K562 (cell line): Measurements from ENCODE around the gene EMC1. TPM values are rescaled to one million over a fixed set of nuclear protein-coding genes. Genes with fewer than 3 reads are reported as not detected.

ENCODE experiments used
- CBX1 ChIP-seq: sonication (generic); IDR thresholded peaks from 2 replicates; pipeline ENCODE4 v1.6.1; 2016; ENCODE audit warnings: antibody characterized with exemption, low read depth, mild to moderate bottlenecking
- POLR2G ChIP-seq: fragments of 200-400 bp; formaldehyde crosslinking; IDR thresholded peaks from 2 replicates; pipeline ENCODE4 v1.6.1; 2017; ENCODE audit warnings: low read depth, mild to moderate bottlenecking, antibody characterized with exemption, low read length, moderate library complexity
- RNF2 ChIP-seq: sonication (generic); IDR thresholded peaks from 2 replicates; pipeline ENCODE4 v1.6.1; 2016
- TAF1 ChIP-seq: IDR thresholded peaks from 2 replicates; pipeline ENCODE4 v1.6.1; 2011; ENCODE audit warnings: mild to moderate bottlenecking, low read length, moderate library complexity; ENCODE audit not compliant: insufficient read depth, control insufficient read depth, severe bottlenecking; ENCODE audit errors: extremely low read depth
- ZSCAN29 ChIP-seq: fragments of 450-650 bp; IDR thresholded peaks from 2 replicates; pipeline ENCODE4 v1.6.1; 2017
- polyA plus RNA-seq, 8 experiments: library from polyadenylated mRNA; depleted of rRNA in 4 of 8; stranded (reverse) in 5 of 8; unstranded in 3 of 8; fragments of >200 nt; fragmentation: Nextera tagmentation in 2 of 8; fragmentation: Illumina TruSeq in 1 of 8; extraction: Ambion mirVana in 2 of 8; extraction: Trizol in 1 of 8; gene quantifications; 2 replicates each; pipeline versions ENCODE4 v1.2.1 to v1.2.3, GENCODE V29; 2011 to 2014; ENCODE audit warnings: inconsistent platforms in 1 of 8, missing spikeins in 1 of 8
- total RNA-seq, 7 experiments: library from RNA; depleted of rRNA in 6 of 7; stranded (reverse); fragments of >200 nt in 6 of 7; fragmentation: Illumina TruSeq in 2 of 7; extraction: Trizol in 2 of 7; gene quantifications; 2 replicates each; pipeline versions ENCODE4 v1.2.1 to v1.2.3, GENCODE V29; 2011 to 2021; ENCODE audit warnings: low replicate concordance in 1 of 7
- TF ChIP-seq, protein P1 (sequence below): fragments of 450-650 bp; IDR thresholded peaks from 2 replicates; pipeline ENCODE4 v1.7.0; 2016; ENCODE audit warnings: borderline replicate concordance
- TF ChIP-seq, protein P2 (sequence below), 2 experiments: fragments of 450-650 bp; IDR thresholded peaks; 2 replicates each; pipeline ENCODE4 v1.6.1; 2018; ENCODE audit warnings: mild to moderate bottlenecking in 2 of 2, low read depth in 1 of 2; ENCODE audit not compliant: partially characterized antibody in 2 of 2

EMC1 gene
- total and polyA plus RNA-seq, 9 of the 15 experiments (the other 6 are each of a cell fraction or from before 2014, with no cell fraction given), result 17.8 to 88.2 (median 37.4) TPM

DNA sequence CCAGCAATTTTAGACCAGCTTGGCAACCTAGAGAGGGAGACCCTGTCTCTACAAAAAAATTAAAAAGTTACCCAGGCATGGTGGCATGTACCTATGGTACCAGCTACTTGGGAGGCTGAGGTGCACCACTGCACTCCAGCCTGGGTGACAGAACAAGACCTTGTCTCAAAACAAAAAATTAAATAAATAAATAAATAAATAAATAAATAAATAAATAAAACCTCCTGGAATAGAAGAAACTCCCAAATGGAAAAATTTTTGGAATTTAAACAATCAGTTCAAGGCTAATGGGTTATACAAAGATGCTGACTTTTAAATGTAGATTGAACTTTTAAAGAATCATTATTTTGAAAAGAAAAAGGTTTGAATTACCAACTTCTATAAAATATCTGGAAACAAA is 63.5 kb downstream of the EMC1 start (continued):
- TF ChIP-seq, protein P1, sequence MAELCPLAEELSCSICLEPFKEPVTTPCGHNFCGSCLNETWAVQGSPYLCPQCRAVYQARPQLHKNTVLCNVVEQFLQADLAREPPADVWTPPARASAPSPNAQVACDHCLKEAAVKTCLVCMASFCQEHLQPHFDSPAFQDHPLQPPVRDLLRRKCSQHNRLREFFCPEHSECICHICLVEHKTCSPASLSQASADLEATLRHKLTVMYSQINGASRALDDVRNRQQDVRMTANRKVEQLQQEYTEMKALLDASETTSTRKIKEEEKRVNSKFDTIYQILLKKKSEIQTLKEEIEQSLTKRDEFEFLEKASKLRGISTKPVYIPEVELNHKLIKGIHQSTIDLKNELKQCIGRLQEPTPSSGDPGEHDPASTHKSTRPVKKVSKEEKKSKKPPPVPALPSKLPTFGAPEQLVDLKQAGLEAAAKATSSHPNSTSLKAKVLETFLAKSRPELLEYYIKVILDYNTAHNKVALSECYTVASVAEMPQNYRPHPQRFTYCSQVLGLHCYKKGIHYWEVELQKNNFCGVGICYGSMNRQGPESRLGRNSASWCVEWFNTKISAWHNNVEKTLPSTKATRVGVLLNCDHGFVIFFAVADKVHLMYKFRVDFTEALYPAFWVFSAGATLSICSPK, result no peak
- TF ChIP-seq, protein P2, sequence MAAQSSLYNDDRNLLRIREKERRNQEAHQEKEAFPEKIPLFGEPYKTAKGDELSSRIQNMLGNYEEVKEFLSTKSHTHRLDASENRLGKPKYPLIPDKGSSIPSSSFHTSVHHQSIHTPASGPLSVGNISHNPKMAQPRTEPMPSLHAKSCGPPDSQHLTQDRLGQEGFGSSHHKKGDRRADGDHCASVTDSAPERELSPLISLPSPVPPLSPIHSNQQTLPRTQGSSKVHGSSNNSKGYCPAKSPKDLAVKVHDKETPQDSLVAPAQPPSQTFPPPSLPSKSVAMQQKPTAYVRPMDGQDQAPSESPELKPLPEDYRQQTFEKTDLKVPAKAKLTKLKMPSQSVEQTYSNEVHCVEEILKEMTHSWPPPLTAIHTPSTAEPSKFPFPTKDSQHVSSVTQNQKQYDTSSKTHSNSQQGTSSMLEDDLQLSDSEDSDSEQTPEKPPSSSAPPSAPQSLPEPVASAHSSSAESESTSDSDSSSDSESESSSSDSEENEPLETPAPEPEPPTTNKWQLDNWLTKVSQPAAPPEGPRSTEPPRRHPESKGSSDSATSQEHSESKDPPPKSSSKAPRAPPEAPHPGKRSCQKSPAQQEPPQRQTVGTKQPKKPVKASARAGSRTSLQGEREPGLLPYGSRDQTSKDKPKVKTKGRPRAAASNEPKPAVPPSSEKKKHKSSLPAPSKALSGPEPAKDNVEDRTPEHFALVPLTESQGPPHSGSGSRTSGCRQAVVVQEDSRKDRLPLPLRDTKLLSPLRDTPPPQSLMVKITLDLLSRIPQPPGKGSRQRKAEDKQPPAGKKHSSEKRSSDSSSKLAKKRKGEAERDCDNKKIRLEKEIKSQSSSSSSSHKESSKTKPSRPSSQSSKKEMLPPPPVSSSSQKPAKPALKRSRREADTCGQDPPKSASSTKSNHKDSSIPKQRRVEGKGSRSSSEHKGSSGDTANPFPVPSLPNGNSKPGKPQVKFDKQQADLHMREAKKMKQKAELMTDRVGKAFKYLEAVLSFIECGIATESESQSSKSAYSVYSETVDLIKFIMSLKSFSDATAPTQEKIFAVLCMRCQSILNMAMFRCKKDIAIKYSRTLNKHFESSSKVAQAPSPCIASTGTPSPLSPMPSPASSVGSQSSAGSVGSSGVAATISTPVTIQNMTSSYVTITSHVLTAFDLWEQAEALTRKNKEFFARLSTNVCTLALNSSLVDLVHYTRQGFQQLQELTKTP (IDR thresholded peaks at IDR 0.05; ENCODE audit: low read depth in 1 of 2, partially characterized antibody in 2 of 2), result no peak
- TF ChIP-seq TAF1 (no peak), RNF2 (no peak), POLR2G (no peak), CBX1 (no peak), ZSCAN29 (no peak)
